ENCODE data around the gene SCN5A. TPM values are rescaled to one million over a fixed set of nuclear protein-coding genes. Genes with fewer than 3 reads are reported as not detected.

The SCN5A gene
- polyA plus RNA-seq, 1 donor from 2014 or later, result not detected

GRCh38 chr3:38554127-38554827 lies 95.2 kb downstream of the SCN5A start:
- Histone ChIP-seq H3K79me2 (replicated peaks; ENCODE audit: insufficient read depth, low read length) (no peaks in the 10 kb centered on the region), H2AFZ (ENCODE audit: low read depth, low read length) (no peak overlapping the region), H3K9ac (ENCODE audit: low read length) (no peak overlapping the region), H3F3A (ENCODE audit: insufficient read depth, low read length, poor library complexity, severe bottlenecking) (no peaks in the 10 kb centered on the region), H3K4me2 (ENCODE audit: low read length) (no peak overlapping the region), H3K27me3 (ENCODE audit: insufficient read depth, low read depth, low read length) (no peaks in the 10 kb centered on the region), H3K27ac (ENCODE audit: low read length) (no peak overlapping the region), H4K20me1 (ENCODE audit: insufficient read depth) (no peaks in the 10 kb centered on the region), H3K9me2 (ENCODE audit: insufficient read depth, low read length) (no peaks in the 10 kb centered on the region), H3K4me3 (ENCODE audit: low read length) (no peak overlapping the region), H3K36me3 (ENCODE audit: insufficient read depth, low read length) (no peaks in the 10 kb centered on the region), H3K9me3 (ENCODE audit: low read length) (no peaks in the 10 kb centered on the region)
- no peak for TF ChIP-seq EP300 (conservative IDR thresholded peaks at IDR 0.05; ENCODE audit: poor library complexity, severe bottlenecking)
- no peak for TF ChIP-seq POLR2AphosphoS5 (IDR thresholded peaks at IDR 0.05)
- no peak for TF ChIP-seq CTCF (IDR thresholded peaks at IDR 0.05; ENCODE audit: poor library complexity, severe bottlenecking)
- no peak for TF ChIP-seq TAF1 (IDR thresholded peaks at IDR 0.05; ENCODE audit: low read depth)
- TF ChIP-seq REST (IDR thresholded peaks at IDR 0.05; ENCODE audit: borderline replicate concordance), result no peak
- TF ChIP-seq MXI1 (conservative IDR thresholded peaks at IDR 0.05; ENCODE audit: poor library complexity, severe bottlenecking), result no peak
- TF ChIP-seq SMC3 (conservative IDR thresholded peaks at IDR 0.05; ENCODE audit: poor library complexity), result no peak
- TF ChIP-seq RAD21 (conservative IDR thresholded peaks at IDR 0.05), result no peak
- no peak for TF ChIP-seq EZH2 (IDR thresholded peaks at IDR 0.05; ENCODE audit: borderline replicate concordance, insufficient read depth, low read length, poor library complexity, severe bottlenecking)

DNA sequence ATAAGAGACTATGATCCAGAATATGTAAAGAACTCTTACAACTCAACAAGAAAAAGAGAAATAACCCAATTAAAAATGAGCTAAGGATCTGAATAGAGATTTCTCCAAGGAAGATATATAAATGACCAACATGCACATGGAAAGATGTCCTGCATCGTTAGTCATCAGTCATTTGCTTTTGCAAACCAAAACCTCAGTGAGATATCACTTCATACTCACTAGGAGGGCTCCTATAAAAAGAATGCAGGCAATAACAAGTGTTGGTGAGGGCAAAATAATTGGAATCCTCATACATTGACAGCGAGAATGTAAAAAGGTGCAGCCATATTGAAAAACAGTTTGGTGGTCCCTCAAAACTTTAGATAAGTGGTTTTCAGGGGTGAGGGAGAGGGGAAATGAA lies 96.4 kb downstream of the SCN5A start:
- H3K4me3 ChIP-seq (ENCODE audit: low read length), result no peak overlapping the region
- H3K9ac ChIP-seq (ENCODE audit: low read length), result no peak overlapping the region
- H3K27ac ChIP-seq (ENCODE audit: low read length), result no peak overlapping the region
- no peaks in the 10 kb centered on the region for H3K27me3 ChIP-seq (ENCODE audit: insufficient read depth, low read depth, low read length)
- H4K20me1 ChIP-seq (ENCODE audit: insufficient read depth), result no peaks in the 10 kb centered on the region
- no peaks in the 10 kb centered on the region for H3F3A ChIP-seq (ENCODE audit: insufficient read depth, low read length, poor library complexity, severe bottlenecking)
- H3K79me2 ChIP-seq (replicated peaks; ENCODE audit: insufficient read depth, low read length), result no peaks in the 10 kb centered on the region
- no peaks in the 10 kb centered on the region for H3K9me2 ChIP-seq (ENCODE audit: insufficient read depth, low read length)
- TF ChIP-seq REST (IDR thresholded peaks at IDR 0.05; ENCODE audit: borderline replicate concordance) (no peak), SMC3 (conservative IDR thresholded peaks at IDR 0.05; ENCODE audit: poor library complexity) (no peak), RAD21 (conservative IDR thresholded peaks at IDR 0.05) (no peak), CTCF (IDR thresholded peaks at IDR 0.05; ENCODE audit: poor library complexity, severe bottlenecking) (no peak), EP300 (conservative IDR thresholded peaks at IDR 0.05; ENCODE audit: poor library complexity, severe bottlenecking) (no peak), EZH2 (IDR thresholded peaks at IDR 0.05; ENCODE audit: borderline replicate concordance, insufficient read depth, low read length, poor library complexity, severe bottlenecking) (no peak), TAF1 (IDR thresholded peaks at IDR 0.05; ENCODE audit: low read depth) (no peak), MXI1 (conservative IDR thresholded peaks at IDR 0.05; ENCODE audit: poor library complexity, severe bottlenecking) (no peak), POLR2AphosphoS5 (IDR thresholded peaks at IDR 0.05) (no peak)
- H2AFZ ChIP-seq (ENCODE audit: low read depth, low read length), result no peak overlapping the region
- H3K9me3 ChIP-seq (ENCODE audit: low read length), result no peaks in the 10 kb centered on the region
- no peaks in the 10 kb centered on the region for H3K36me3 ChIP-seq (ENCODE audit: insufficient read depth, low read length)
- no peak overlapping the region for H3K4me2 ChIP-seq (ENCODE audit: low read length)

All from neural cell (in vitro differentiated cells).